HEK293T (cell line): ENCODE data around the gene CES2.

ENCODE experiments used
- BHLHE40 ChIP-seq: fragments of 450-650 bp; IDR thresholded peaks from 2 replicates; pipeline ENCODE4 v1.6.1; 2016; ENCODE audit warnings: mild to moderate bottlenecking, moderate library complexity, borderline replicate concordance
- FOXK2 ChIP-seq: fragments of 450-650 bp; IDR thresholded peaks from 2 replicates; pipeline ENCODE4 v1.6.1; 2016; ENCODE audit warnings: mild to moderate bottlenecking
- SUZ12 ChIP-seq: fragments of 450-650 bp; IDR thresholded peaks from 2 replicates; pipeline ENCODE4 v1.6.1; 2016; ENCODE audit warnings: mild to moderate bottlenecking

DNA sequence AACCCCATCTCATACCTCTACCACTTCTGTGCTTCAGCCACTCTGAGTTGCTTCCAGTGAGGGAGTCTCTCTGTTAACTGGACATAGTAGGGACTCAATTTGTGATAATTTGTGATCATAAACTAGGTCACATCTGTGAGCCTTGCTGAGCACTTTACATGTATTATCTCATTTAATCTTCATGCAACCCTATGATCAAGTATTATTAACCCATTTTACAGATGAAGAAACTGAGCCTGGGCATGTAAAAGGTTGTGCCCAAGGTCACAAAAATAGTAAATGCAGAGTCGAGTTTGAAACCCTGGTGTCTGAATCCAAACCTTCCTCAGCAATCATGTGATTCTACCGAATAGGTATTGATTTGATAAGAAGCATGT lies 36.4 kb upstream of the CES2 start:
- TF ChIP-seq FOXK2: no peak
- no peak for TF ChIP-seq SUZ12
- TF ChIP-seq BHLHE40: no peak
